Cardiac atrium fibroblast (primary cell): ENCODE data around the gene TMPRSS12. TPM values are rescaled to one million over a fixed set of nuclear protein-coding genes. Genes with fewer than 3 reads are reported as not detected.

Source experiments
- total RNA-seq: library from RNA; depleted of rRNA; stranded (reverse); fragments of >200 nt; gene quantifications from 2 replicates; pipeline ENCODE4 v1.2.3, GENCODE V29; 2015

The TMPRSS12 gene, protein sequence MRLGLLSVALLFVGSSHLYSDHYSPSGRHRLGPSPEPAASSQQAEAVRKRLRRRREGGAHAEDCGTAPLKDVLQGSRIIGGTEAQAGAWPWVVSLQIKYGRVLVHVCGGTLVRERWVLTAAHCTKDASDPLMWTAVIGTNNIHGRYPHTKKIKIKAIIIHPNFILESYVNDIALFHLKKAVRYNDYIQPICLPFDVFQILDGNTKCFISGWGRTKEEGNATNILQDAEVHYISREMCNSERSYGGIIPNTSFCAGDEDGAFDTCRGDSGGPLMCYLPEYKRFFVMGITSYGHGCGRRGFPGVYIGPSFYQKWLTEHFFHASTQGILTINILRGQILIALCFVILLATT
- total RNA-seq, result not detected in 2 replicates

DNA sequence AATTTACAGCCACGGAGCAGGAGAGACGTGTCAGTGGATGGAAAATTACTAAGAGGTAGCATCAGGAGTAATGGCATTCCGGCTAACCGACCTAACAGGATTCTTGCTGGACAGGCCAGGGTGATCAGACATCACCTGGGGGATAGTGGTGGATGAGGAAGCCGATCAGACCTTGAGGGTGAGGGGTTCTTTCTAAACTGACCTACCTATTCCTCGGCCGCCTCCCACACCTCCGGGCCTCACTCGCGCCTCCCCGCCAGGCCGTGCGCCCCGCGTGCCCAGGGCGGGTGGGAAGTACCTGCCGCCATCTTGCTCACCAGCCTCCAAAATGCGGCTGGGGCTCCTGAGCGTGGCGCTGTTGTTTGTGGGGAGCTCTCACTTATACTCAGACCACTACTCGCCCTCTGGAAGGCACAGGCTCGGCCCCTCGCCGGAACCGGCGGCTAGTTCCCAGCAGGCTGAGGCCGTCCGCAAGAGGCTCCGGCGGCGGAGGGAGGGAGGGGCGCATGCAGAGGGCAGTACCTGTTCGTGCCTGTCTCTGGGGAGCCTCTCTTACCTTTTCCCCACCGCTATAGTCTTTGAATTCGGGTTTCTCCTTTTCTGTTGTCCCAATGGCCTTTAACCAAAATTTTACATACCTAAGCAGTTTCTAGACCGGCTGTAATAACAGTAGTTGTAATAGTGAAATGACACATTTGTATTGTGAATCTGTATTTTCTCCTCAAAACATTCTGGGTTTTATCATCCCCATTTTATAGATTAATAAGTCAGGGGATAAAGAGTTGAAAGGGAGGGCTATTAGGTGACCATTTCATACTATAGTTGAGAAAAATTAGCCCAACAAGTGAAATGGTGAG lies at the start of gene TMPRSS12:
TSS of gene TMPRSS12 (plus strand) at position 290 of the 857 bp plus-strand sequence. CDS start at position 329, 39 bp downstream.

Other genes starting within 250 kb of the TMPRSS12 start
- 4.7 and 20.4 TPM in 2 replicates for gene ATF1, start 78.8 kb upstream of the TMPRSS12 start, total RNA-seq
- gene HIGD1C, start 109.6 kb downstream of the TMPRSS12 start, total RNA-seq, result not detected in 2 replicates
- gene SLC11A2, start 183.5 kb downstream of the TMPRSS12 start, total RNA-seq, result 33.2 and 44.7 TPM in 2 replicates
- 33.9 and 34.8 TPM in 2 replicates for gene LETMD1, start 205.4 kb downstream of the TMPRSS12 start, total RNA-seq
- 13.1 and 15.9 TPM in 2 replicates for gene CSRNP2, start 240.7 kb downstream of the TMPRSS12 start, total RNA-seq